Activated CD8-positive, alpha-beta memory T cell treated with anti-CD3 and anti-CD28 coated beads for 4 hours (primary cell): ENCODE measurements around the gene TMEM179.
"Not testable (repeated sequence)": the region's sequence is repeated elsewhere in the genome, so short reads cannot be mapped to it uniquely, and the experiment has no call there.

Source experiments
- DNase-seq, 2 donors: peaks; one replicate each; pipeline ENCODE4 v3.0.0-alpha.2; 2020; ENCODE audit warnings: low read depth in 2 of 2

TMEM179 gene

DNA sequence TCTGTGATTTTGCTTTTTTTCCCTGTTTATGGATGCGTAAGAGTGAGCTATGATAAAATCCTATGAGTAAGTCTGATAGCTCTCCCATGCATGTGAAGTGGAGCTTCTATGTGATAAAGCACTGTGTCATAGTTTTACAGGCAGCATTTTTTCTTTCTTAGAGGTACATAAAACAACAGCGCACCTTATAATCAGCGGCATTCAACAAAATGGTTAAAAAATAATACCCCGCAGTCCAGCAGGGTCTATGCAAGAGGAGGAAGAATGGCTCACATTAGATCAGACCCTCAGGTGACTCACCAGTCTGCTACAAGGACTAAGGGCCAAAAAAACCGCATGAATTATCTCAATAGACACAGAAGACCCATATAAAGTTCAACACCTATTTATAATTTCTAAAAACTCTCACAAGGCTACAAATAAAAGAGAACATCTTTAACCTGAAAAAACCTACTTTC is 33.0 kb upstream of the TMEM179 start:
- no peak for DNase-seq

DNA sequence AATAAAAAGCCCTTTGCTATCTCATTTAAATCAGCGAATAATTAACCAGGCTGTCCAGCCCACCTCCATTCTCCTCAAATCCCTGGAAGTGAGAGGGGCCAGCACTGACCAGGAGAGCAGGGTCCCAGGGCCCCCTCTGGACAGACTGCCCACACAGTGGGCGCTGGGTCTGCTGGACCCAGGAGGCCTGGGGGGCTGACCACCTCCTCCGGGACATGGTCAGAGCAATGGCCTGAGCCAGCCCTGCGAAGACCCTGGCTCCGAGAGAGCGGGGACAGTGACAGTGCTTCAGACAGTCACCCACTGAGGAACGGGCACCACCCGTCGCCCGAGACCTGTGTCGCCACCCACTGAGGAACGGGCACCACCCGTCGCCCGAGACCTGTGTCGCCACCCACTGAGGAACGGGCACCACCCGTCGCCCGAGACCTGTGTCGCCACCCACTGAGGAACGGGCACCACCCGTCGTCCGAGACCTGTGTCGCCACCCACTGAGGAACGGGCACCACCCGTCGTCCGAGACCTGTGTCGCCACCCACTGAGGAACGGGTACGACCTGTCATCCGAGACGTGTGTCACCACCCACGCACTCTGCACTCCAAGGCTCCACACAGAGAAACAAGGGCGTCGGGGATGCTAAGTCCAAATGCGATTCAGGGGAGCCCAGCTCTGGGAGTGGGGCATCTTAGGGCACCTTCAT is 32.4 kb upstream of the TMEM179 start:
- DNase-seq, result not testable (repeated sequence)

DNA sequence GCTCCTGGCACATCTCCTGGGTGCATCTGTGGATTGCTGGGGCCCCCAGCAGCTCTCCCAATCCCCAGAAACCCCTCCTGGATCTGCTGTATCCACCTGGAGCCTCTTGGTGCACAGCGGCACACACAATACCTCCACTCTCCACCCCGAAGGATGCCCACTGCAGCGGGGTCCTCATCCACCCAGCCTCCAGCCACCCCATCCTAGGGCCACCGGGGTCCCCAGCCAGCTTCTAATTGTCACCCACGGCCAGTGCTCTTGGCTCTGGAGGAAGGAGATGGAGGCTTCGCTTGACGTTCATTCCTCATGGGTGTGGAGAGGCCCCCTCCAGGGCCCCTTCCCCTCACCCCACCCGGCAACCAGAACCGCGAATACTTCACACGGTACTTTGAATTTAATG is 31.6 kb upstream of the TMEM179 start:
- no peak for DNase-seq

GRCh38 chr14:104635717-104636116 is 31.1 kb upstream of the TMEM179 start:
- no peak for DNase-seq

GRCh38 chr14:104634886-104635570 is 30.5 kb upstream of the TMEM179 start:
- no peak for DNase-seq

DNA sequence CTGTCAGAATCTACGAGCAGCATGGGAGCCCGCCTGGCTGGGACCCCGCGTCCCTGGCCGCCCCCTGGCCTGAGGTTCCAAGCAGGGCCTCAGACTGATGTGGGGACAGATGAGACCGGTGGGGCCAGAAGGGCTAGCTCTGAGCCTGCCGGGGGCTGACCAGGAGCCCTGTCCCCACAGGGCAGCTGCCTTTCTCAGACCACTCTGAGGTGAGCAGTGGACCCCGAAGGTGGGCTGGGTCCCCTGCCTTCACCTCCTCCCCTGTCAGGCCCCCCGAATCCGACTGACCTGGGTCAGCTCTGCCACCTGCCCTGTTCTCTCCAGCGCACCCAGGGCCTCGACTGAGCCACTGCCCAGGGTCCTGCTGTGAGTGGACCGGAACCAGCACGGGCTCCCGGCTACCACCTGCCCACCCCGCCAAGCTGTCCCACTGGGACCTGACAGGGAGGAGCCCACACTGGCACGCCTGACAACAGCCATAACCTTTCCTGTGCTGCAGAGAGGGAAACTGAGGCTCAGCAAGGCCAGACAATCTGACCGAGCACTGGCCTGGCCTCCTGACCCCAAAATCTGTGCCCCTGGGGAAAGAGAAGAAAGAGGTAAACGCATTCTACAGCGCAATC is 29.7 kb upstream of the TMEM179 start:
- DNase-seq, result no peak

GRCh38 chr14:104633276-104634137 is 28.9 kb upstream of the TMEM179 start:
- DNase-seq, result no peak

DNA sequence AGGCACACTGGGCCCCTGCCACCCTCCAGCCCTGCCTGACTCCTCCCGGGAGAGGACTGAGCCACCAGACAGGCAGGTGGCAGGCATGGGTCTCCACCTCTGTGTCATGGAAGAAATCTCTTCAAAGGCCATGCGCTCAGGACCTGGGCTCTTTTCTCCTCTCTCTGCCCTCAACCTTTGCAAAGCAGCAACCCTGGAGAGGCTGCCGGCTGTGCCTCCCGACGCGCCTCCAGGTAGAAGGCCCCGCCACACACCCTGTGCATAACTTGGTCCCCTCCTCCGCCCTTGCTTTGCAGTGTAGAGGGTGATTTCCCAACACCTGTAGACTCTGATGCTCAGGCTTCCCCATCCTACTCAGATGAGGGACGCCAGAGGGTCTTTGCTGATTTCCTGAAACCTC is 28.2 kb upstream of the TMEM179 start:
- DNase-seq, result no peak

DNA sequence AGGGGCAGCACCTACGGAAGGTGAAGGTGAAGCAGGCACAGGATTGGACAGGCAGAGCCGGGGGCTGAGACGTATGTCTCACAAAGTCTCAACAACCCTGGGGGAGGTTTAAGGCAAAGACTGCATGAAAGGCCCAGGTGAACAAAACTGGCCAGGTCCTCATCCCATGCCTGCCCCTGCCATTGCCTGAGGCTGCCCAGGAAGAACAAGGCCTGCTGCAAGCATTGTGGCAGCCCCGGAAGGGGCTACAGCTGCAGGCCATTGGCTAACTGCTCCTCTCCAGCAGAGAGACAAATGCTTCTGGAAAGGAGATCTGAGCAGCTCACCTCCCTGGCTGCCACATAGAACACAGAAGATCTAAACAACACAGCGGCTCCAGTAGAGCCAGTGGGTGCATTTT is 20.4 kb upstream of the TMEM179 start:
- DNase-seq, result no peak

GRCh38 chr14:104614126-104614812 is 9.7 kb upstream of the TMEM179 start:
- DNase-seq, result no peak

DNA sequence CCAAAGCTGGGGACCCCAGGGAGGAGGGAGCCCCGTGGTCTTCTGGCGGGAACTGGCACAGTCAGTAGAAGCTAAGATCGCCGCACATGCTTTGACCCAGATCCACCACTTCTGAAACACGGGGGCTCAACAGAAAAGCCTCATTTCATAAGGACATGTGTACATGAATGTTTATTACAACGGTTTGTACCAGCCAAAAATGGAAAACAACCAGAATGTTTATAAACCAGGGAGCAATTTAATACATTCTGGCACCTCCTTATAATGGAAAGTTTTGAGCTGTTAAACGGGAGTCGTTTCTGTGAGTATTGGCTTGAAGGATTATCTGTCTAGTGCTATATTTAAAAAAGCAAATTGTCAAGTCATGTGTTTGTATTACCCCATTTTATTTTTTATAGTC is 7.3 kb upstream of the TMEM179 start:
- DNase-seq, result no peak

DNA sequence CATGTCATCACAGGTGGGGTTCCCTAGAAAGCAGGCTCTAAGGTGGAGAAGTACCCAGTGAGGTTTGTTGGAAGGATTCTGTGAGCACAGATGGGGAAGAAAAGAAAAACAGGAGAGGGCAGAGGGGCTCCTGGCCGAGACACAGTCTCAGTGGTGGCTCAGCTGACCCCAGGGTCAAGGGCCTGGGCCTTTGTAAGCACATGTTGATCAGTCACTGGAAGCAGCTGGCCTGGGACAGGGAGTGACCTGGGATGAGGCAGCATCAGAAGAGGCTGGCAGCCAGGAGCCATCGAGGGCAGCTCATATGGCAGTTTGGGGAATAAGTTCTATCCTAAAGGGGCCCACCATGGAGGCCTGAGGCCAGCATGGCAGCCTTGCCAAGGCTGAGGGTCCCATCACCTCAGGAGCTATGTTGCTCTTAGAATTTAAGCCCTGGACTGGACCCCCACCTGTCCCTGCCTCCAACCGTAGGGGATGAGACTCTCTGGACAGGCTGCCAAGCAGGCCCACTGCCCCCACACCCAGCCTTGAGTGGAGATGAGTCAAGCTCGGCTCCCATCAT is 6.3 kb upstream of the TMEM179 start:
- no peak for DNase-seq

DNA sequence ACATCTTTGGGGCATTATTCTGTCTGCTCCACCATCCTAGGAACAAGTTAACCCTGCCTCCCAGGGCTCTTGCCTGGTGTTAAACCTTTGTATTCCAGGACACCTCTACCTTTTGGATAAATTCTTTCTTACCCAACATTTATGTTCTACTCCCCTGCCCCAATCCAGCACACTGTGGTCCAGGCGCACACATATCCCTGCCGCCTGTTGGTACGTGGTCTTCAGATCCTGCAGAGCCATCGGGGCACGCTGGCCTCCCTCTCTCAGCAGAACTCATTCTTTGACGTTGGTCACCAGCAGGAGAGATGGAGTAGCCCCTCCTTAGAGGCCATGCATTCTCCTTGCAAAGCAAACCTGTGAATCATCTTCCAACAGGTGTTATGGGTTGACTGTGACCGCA is 5.1 kb upstream of the TMEM179 start:
- DNase-seq, result no peak

GRCh38 chr14:104603711-104604401 is 716 bp downstream of the TMEM179 start:
- no peak for DNase-seq

DNA sequence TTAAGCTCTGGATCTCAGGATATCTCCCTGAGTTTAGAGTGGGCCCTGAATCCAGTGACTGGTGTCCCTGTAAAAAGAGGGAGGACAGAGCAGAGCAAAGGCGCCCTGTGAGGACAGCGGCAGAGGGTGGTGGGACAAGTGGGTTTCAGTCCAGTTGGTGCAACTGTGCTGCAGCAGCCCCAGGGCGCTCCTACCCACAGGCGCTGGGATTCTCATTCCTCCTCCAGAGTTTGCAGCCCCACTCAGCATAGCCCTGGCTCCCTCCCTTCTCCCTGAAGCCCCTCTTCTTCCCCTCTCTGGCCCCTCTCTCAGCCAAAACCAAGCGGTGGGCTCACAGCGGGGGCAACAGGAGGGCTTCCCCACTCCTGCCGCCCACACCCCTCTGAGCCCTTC is 1.6 kb downstream of the TMEM179 start:
- DNase-seq, result no peak

DNA sequence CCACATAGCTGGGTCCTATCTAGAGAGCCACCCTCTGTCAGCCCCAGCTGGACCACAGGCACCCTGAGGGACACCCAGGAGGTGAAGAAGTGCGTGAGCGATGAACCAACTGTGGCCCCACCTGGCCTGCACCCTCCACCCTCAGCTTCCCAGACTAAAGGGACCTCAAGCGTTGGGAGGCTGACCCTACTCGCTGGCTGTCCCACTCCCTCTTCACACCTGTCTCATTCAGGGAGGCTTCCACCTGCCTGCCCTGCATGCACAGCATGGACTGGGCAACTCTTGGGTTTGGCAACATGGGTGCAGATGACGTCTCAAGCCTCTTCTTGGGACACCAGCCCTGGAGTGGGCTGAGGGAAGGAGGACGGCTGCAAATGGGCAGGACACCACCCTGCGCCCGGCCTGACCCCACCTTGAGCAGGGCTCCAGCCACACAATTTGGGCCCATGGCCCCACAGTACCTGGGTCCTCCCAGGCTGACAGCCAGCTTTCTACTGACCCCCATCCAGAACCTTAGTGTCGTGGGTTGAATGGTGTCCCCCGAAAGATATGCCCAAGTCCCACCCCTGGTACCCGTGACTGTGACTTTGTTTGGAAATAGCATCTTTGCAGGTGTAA is 2.1 kb downstream of the TMEM179 start:
- DNase-seq, result no peak

- no peak for DNase-seq
Observed at GRCh38 chr14:104601786-104602185, 2.8 kb downstream of the TMEM179 start.

GRCh38 chr14:104600805-104601204 is 3.8 kb downstream of the TMEM179 start:
- DNase-seq, result no peak

DNA sequence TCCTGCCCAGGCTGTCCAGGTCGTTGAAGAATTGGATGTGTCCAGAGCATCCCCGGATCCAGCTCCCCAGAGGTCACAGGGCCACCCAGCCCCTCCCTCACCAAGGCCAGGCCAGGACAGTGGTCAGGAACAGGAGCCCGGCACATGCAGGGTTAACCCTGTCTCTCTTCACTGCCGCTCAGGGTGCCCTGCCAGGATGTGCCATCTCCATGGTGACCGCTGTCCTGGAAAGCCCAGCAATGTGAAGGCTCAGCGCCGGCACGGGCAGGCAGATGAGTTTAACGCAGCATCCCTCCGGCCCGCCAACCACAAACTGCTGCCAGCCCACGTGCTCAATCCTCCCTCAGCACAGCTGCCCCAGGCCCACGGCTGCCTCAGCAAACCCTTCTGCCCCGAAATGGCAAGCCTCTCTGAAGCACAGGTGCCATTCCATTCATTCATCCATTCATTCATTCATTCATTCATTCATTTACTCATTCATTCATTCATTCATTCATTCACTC is 4.4 kb downstream of the TMEM179 start:
- DNase-seq, result no peak

DNA sequence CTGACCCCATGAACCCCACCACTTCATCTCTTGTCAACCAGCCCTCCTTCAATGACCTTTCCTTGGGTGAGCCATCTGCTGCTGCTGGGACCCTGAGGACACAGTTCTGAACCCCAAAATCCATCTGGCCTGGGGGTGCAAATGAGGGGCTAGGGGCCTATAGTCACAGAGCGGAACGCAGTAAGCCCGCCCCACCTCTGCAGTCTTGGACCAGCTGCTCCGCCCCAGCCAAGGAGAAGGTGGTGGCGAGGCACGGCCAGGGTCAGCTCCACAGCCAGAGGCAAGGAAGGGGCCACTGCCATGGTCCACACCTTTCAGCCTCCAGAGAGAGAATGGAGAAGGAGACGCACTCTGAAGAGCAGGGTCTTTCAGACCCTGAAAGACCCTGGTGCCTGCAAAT is 5.1 kb downstream of the TMEM179 start:
- DNase-seq, result no peak
